Neural progenitor cell (in vitro differentiated cells): ENCODE measurements around the gene TAF6.

Source experiments
- CTCF ChIP-seq: fragments of 200-600 bp; sonication (generic); IDR thresholded peaks from 2 replicates; pipeline ENCODE4 v1.5.1; 2017; ENCODE audit warnings: antibody characterized with exemption, mild to moderate bottlenecking
- EZH2 ChIP-seq: fragments of 200-600 bp; sonication (generic); IDR thresholded peaks from 2 replicates; pipeline ENCODE4 v1.6.1; 2017; ENCODE audit warnings: antibody characterized with exemption, mild to moderate bottlenecking, moderate library complexity

DNA sequence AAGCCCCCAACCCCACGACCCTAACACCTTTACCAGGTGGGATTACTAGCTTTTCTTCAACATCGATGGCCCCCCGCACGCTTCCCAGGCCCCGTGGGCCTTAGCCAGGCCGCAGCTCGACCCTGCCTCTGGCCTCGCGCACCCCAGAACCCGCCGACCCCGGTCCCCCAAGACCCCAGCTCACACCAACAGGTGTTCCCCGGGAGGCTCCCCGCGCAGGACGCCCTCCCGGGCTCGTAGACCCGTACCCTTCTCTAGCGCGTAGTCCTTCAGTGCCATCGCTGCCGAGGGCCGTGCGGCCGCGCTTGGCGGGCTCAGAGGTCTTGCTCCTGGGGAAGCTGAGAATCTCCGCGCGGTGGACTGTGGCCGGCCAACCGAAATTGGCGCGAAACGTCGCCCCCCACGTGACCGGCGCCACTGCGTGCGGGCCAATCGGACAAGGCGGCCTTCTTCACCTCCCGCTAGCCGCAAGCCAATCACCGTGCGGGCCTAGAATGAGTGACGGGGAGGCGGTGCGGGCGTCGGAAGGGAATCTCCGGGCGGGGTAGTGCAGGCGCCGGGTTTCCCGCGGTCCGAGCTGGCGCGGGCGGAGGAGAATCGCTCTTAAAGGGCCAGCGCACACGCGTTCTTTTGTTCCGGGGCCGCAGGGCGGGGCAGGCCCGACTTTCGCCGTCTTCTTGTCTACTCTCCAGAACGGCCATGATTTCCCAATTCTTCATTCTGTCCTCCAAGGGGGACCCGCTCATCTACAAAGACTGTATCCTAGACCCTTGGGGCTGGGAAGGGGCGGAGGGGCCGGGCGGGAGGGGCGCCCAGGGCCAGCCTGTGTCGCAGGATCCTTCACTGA lies 17.9 kb downstream of the TAF6 start, which contains the start of the genes AP4M1 and MCM7:
- TF ChIP-seq CTCF (no peak), EZH2 (no peak)
